GM21381 (cell line): Measurements from ENCODE around the gene GPR108.

ENCODE experiments used
- ATAC-seq: cut with Tn5 transposase; IDR thresholded peaks from one replicate; pipeline ENCODE4 v1.9.1; 2021; ENCODE audit warnings: mild to moderate bottlenecking, moderate library complexity; ENCODE audit not compliant: unreplicated experiment

Gene GPR108

DNA sequence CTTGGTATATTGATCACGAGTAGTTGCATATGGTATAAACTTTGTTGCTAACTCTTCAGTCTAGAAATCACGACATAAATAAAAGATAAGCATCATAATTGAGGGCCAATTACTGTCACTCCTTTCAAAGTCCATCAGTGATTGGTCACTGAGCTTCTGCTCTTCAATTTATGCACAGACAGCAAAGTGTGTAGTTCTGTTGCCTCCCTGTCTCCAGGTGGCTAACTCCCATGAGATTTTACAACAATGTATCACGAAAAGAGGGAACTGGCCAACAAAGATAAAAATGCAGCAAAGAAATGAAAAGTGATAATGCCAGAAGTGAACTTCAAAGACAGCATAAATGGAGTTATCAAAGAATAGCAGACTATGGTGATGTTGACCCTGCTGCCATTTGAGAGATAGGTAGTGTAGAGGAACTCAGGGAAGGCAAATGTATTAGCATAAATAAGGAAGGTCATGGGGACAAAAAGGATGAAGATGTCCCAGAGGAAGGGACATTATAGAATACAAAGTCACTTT is 54.7 kb downstream of the GPR108 start:
- no peak for ATAC-seq

DNA sequence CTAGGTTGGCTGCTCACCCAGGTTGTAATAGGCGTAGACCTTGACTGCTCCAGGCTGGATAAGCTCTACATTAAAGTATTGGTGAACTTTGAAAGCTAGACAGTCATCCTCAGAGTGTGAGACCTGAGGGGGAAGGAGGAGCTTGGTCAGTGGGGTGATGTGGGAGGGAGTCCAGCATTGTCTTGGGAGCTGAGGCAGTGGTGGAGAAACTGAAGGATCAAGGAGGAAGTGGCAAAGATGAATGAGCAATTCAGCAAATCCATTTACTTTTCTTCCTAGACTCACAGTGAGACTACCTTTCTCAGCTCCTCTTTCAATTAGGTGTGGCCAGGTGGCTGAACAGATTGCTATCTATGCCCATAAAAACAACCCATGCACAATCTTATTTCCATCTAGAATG is 57.2 kb downstream of the GPR108 start:
- no peak for ATAC-seq
